22Rv1 (cell line): ENCODE results near the gene PTPRG.

Experiments
- H3K27ac ChIP-seq: fragments of 450-650 bp; 2 replicates; pipeline ENCODE4 v1.5.1; 2017
- CTCF ChIP-seq: fragments of 450-650 bp; IDR thresholded peaks from 2 replicates; pipeline ENCODE4 v1.5.1; 2017; ENCODE audit warnings: mild to moderate bottlenecking
- ZFX ChIP-seq: fragments of 450-650 bp; IDR thresholded peaks from 2 replicates; pipeline ENCODE4 v1.6.1; 2017; ENCODE audit warnings: antibody characterized with exemption, borderline replicate concordance

Gene PTPRG

GRCh38 chr3:62295571-62295970, 734.2 kb downstream of the PTPRG start:
- no peak overlapping the region for H3K27ac ChIP-seq
- TF ChIP-seq CTCF (no peak), ZFX (no peak)

GRCh38 chr3:62300617-62301016, 739.2 kb downstream of the PTPRG start:
- H3K27ac ChIP-seq, result no peak overlapping the region
- TF ChIP-seq CTCF (no peak), ZFX (no peak)

- TF ChIP-seq ZFX (no peak), CTCF (no peak)
- H3K27ac ChIP-seq, result no peak overlapping the region
Observed at GRCh38 chr3:62312201-62312600, 750.8 kb downstream of the PTPRG start.

- TF ChIP-seq ZFX, result no peak
- no peak for TF ChIP-seq CTCF
- no peak overlapping the region for H3K27ac ChIP-seq
Observed at GRCh38 chr3:62316525-62316924, 755.2 kb downstream of the PTPRG start.

GRCh38 chr3:62318365-62318751, 757.0 kb downstream of the PTPRG start:
- H3K27ac ChIP-seq, result peak overlapping the region; percentile 72
- TF ChIP-seq CTCF, result no peak

- H3K27ac ChIP-seq, result peak overlapping the region; percentile 72
- TF ChIP-seq CTCF (no peak), ZFX (no peak)
Observed at GRCh38 chr3:62318752-62319569, 757.6 kb downstream of the PTPRG start.

- H3K27ac ChIP-seq, result peak overlapping the region; percentile 72
- no peak for TF ChIP-seq CTCF
- no peak for TF ChIP-seq ZFX
Observed at GRCh38 chr3:62319570-62320243, 758.3 kb downstream of the PTPRG start.
